Endothelial cell of umbilical vein (primary cell): ENCODE data around the gene TGM1. TPM values are rescaled to one million over a fixed set of nuclear protein-coding genes. Genes with fewer than 3 reads are reported as not detected.

Source experiments
- BruUV-seq: library from RNA; stranded (reverse); fragments of 400-500 nt; replicated peaks from 2 replicates; lab custom pipeline; 2021; lab: Mats Ljungman, UMichigan
- CTCF ChIA-PET: fragments of 300-600, 350-600 bp; sonication (Branson Sonifier 250); formaldehyde crosslinking; loops from one replicate; lab custom pipeline; 2021; ENCODE audit warnings: antibody characterized with exemption, inconsistent platforms; lab: Charles Lee
- POLR2A ChIA-PET: fragments of 300-600, 350-600 bp; sonication (Branson Sonifier 250); formaldehyde crosslinking; loops from one replicate; lab custom pipeline; 2021; ENCODE audit warnings: antibody characterized with exemption, inconsistent platforms; lab: Charles Lee
- DNase-seq: peaks from one replicate; pipeline ENCODE4 v3.0.0-alpha.2; 2011; ENCODE audit warnings: low read depth, low spot score
- FAIRE-seq: peaks from 2 replicates; lab custom pipeline; 2011; peaks lifted over from hg19 to GRCh38; lab: Jason Lieb, UNC
- H2AFZ ChIP-seq: 2 replicates; pipeline ENCODE4 v1.6.0; 2012; ENCODE audit warnings: low read depth, low read length, control low read depth, inconsistent platforms
- H3K27ac ChIP-seq: 2 replicates; pipeline ENCODE4 v1.5.1; 2011; ENCODE audit warnings: low read depth, mild to moderate bottlenecking, control low read depth, low read length, moderate library complexity; ENCODE audit not compliant: insufficient read depth
- H3K27me3 ChIP-seq, 2 experiments: 2 replicates each; pipeline versions ENCODE4 v1.6.0 to v1.6.1; 2011; ENCODE audit warnings: low read length in 2 of 2, mixed read lengths in 1 of 2; ENCODE audit not compliant: control insufficient read depth in 2 of 2, insufficient read depth in 2 of 2
- H3K36me3 ChIP-seq, 2 experiments: 2 replicates in 1 of 2; 3 replicates in 1 of 2; pipeline ENCODE4 v1.5.1; 2011; ENCODE audit warnings: low read length in 2 of 2, mild to moderate bottlenecking in 1 of 2, moderate library complexity in 1 of 2; ENCODE audit not compliant: control insufficient read depth in 2 of 2, insufficient read depth in 2 of 2; ENCODE audit errors: extremely low read depth in 1 of 2
- H3K4me1 ChIP-seq: 3 replicates; pipeline ENCODE4 v1.5.1; 2011; ENCODE audit warnings: mild to moderate bottlenecking, low read length; ENCODE audit not compliant: control insufficient read depth, insufficient read depth; ENCODE audit errors: extremely low read depth
- H3K4me2 ChIP-seq: 2 replicates; pipeline ENCODE4 v1.6.1; 2011; ENCODE audit warnings: low read length, control low read depth, mixed read lengths; ENCODE audit not compliant: insufficient read depth
- H3K4me3 ChIP-seq, 3 experiments: fragments of 200-600 bp in 1 of 3; sonication (generic), shearing (Covaris generic) in 1 of 3; replicated peaks in 1 of 3; 2 replicates each; pipeline ENCODE4 v1.5.1; 2011 to 2016; ENCODE audit warnings: control low read depth in 3 of 3, low read length in 3 of 3, mild to moderate bottlenecking in 2 of 3, inconsistent platforms in 1 of 3, low read depth in 1 of 3, moderate library complexity in 1 of 3; ENCODE audit not compliant: insufficient read depth in 1 of 3
- H3K79me2 ChIP-seq: 2 replicates; pipeline ENCODE4 v1.6.0; 2012; ENCODE audit warnings: low read length, inconsistent platforms; ENCODE audit not compliant: control insufficient read depth, insufficient read depth
- H3K9ac ChIP-seq: replicated peaks from 2 replicates; pipeline ENCODE3; 2011; ENCODE audit warnings: low read length, control low read depth; ENCODE audit not compliant: insufficient read depth; ENCODE audit errors: extremely low read depth
- H3K9me1 ChIP-seq: replicated peaks from 3 replicates; pipeline ENCODE4 v1.6.0; 2011; ENCODE audit warnings: mild to moderate bottlenecking, low read length; ENCODE audit not compliant: control insufficient read depth, insufficient read depth; ENCODE audit errors: extremely low read depth
- H3K9me3 ChIP-seq: replicated peaks from 2 replicates; pipeline ENCODE4 v1.5.1; 2012; ENCODE audit warnings: low read length, inconsistent platforms; ENCODE audit not compliant: control insufficient read depth, insufficient read depth
- H4K20me1 ChIP-seq: replicated peaks from 2 replicates; pipeline ENCODE3; 2011; ENCODE audit warnings: mild to moderate bottlenecking, low read length; ENCODE audit not compliant: control insufficient read depth, insufficient read depth; ENCODE audit errors: extremely low read depth
- EZH2 ChIP-seq: IDR thresholded peaks from 2 replicates; pipeline ENCODE4 v1.6.1; 2012; ENCODE audit warnings: borderline replicate concordance, low read depth, mild to moderate bottlenecking, moderate library complexity, low read length, inconsistent platforms; ENCODE audit not compliant: severe bottlenecking
- FOS ChIP-seq: IDR thresholded peaks from 2 replicates; pipeline ENCODE4 v1.6.1; 2011; ENCODE audit warnings: mild to moderate bottlenecking, low read length, moderate library complexity, borderline replicate concordance; ENCODE audit not compliant: insufficient read depth
- GATA2 ChIP-seq: IDR thresholded peaks from 2 replicates; pipeline ENCODE4 v1.7.0; 2011; ENCODE audit warnings: low read depth, mild to moderate bottlenecking, moderate library complexity, mixed read lengths, low read length; ENCODE audit not compliant: insufficient read length, insufficient read depth
- JUN ChIP-seq: IDR thresholded peaks from 2 replicates; pipeline ENCODE4 v1.6.1; 2011; ENCODE audit warnings: borderline replicate concordance, low read depth; ENCODE audit not compliant: insufficient read length, insufficient read depth
- MYC ChIP-seq: IDR thresholded peaks from one replicate; pipeline ENCODE4 v1.6.1; 2011; ENCODE audit warnings: mild to moderate bottlenecking, low read depth, low read length
- POLR2A ChIP-seq: IDR thresholded peaks from 2 replicates; pipeline ENCODE4 v1.6.1; 2012; ENCODE audit warnings: low read depth, mild to moderate bottlenecking, control low read depth, low read length
- POLR2AphosphoS5 ChIP-seq: IDR thresholded peaks from 2 replicates; pipeline ENCODE4 v1.6.1; 2012; ENCODE audit warnings: low read depth, mild to moderate bottlenecking, control low read depth, low read length, moderate library complexity; ENCODE audit not compliant: insufficient read depth
- dilution Hi-C: fragments of 300-500 bp; cut with MboI; formaldehyde crosslinking; loops from one replicate; pipeline ENCODE4 v1.15.0; 2019; ENCODE audit warnings: low sequenced_read_pairs; ENCODE audit not compliant: extremely low pct_ligation_motif_present
- intact Hi-C: fragments of 100-400 bp; cut with micrococcal nuclease; formaldehyde crosslinking; loops from one replicate; pipeline ENCODE4 v1.10.0; 2022
- polyA plus RNA-seq, 4 experiments: library from polyadenylated mRNA; depleted of rRNA in 3 of 4; stranded (reverse) in 3 of 4; unstranded in 1 of 4; fragments of >200 nt; gene quantifications; 2 replicates each; pipeline versions ENCODE4 v1.2.1 to v1.2.3, GENCODE V29; 2011 to 2012; ENCODE audit warnings: missing spikeins in 1 of 4
- total RNA-seq: library from RNA; stranded (reverse); gene quantifications from 2 replicates; pipeline ENCODE4 v1.2.3, GENCODE V29; 2021
- TF ChIP-seq, protein P1 (sequence below): IDR thresholded peaks from 2 replicates; pipeline ENCODE4 v1.6.1; 2011; ENCODE audit not compliant: insufficient read depth, insufficient read length
- TF ChIP-seq, protein P2 (sequence below), 2 donors: IDR thresholded peaks; 1 replicate in 1 of 2; 2 replicates in 1 of 2; pipeline ENCODE4 v1.5.1; 2011; ENCODE audit warnings: low read length in 2 of 2, mild to moderate bottlenecking in 2 of 2, moderate library complexity in 2 of 2, control low read depth in 1 of 2, inconsistent platforms in 1 of 2, low read depth in 1 of 2; ENCODE audit not compliant: insufficient read depth in 1 of 2; ENCODE audit errors: extremely low read depth in 1 of 2

The TGM1 gene
- total and polyA plus RNA-seq, 2 donors (not counting 3 experiments of a cell fraction or from before 2014, with no cell fraction given), result 1.0 to 3.4 TPM

DNA sequence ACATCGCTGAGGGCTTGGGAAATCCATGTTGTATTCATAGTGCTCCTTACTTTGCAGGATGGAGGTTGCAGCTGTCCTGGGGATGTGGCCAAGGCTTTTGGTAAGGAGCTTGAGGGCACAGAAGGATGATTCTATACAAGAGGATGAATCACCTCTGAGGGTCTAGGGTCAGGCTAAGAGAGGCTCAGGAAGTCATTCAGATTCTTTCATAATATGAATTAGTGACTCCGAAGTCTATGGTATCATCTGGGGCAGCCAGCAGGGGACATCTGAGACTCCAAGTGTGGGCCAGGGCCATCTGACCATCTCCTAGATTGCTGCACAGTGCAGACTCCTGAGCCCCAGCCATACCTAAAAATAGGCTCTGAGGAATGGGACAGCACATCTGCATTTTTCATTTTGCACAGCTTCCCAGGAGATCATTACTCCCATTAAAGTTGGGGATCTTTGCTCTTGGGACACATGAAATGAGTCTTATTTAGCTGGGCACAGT is 25.5 kb downstream of the TGM1 start:
- BruUV-seq, result no TSS peak
- no peak for FAIRE-seq
- no peak for TF ChIP-seq EZH2
- TF ChIP-seq, protein P1, sequence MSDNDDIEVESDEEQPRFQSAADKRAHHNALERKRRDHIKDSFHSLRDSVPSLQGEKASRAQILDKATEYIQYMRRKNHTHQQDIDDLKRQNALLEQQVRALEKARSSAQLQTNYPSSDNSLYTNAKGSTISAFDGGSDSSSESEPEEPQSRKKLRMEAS, result no peak
- no peak for TF ChIP-seq POLR2AphosphoS5
- no peak for TF ChIP-seq POLR2A
- H3K27ac ChIP-seq, result no peak overlapping the region
- H3K9ac ChIP-seq, result no peak overlapping the region
- dilution Hi-C loops (no loop called here), intact Hi-C loops (no loop called here)
- no peaks in the 10 kb centered on the region for H3K9me1 ChIP-seq
- no peaks in the 10 kb centered on the region for H3K27me3 ChIP-seq
- H3K4me1 ChIP-seq, result peaks cover 42% of the 10 kb centered on the region
- no peak for DNase-seq
- POLR2A ChIA-PET, result interaction anchor here (0.9 kb wide), 1 partner anchor 9 kb away, joined by 4 read pairs; no protein-coding TSS in a partner anchor
- H3K4me2 ChIP-seq, result no peak overlapping the region
- CTCF ChIA-PET, result interaction anchor here (1.0 to 4.2 kb wide), 4 partner anchors 10 to 96 kb away, joined by 3 to 20 read pairs (median 10); partner anchors contain the start of gene MDP1
- no peaks in the 10 kb centered on the region for H4K20me1 ChIP-seq
- H3K9me3 ChIP-seq, result no peaks in the 10 kb centered on the region
- no peak overlapping the region for H2AFZ ChIP-seq
- peaks cover 38% of the 10 kb centered on the region for H3K79me2 ChIP-seq
- H3K36me3 ChIP-seq, result peaks cover 8 to 33% of the 10 kb centered on the region in 2 experiments
- H3K4me3 ChIP-seq, result no peak overlapping the region

DNA sequence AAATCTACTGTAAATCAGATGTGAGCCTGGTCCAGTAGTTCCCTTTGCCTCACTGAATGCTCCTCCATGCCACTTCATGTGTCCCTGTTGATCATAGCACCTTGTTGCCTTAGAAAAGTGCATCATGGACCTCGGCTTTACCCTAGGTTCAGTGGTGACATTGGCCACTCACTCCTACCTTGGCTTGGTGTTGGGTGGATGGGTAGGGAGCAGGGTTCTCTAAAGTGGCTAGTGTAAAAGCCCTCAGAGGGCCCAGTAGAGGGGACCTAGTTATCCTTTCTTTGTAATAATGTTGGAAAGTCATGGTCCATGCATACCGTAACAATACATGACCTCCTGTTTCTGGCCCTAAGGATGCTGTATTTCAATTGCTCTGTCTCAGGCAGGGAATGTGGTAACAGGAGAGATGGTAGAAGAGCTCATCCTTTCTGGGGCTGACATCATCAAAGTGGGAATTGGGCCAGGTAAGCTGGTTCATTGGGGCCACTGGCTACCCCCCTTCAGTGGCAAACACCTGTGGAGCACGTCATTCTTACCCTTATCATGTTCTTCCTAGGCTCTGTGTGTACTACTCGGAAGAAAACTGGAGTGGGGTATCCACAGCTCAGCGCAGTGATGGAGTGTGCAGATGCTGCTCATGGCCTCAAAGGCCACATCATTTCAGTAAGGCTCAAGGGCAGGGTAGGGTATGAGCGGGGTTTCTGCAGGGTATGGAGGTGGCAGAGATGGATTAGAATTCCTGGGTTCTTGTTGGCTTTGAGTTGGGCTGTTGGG is 26.1 kb downstream of the TGM1 start:
- Histone ChIP-seq H3K4me1 (peaks cover 41% of the 10 kb centered on the region), H3K9me1 (no peaks in the 10 kb centered on the region), H3K27me3 (no peaks in the 10 kb centered on the region), H3K9ac (no peak overlapping the region), H3K79me2 (peaks cover 40% of the 10 kb centered on the region), H3K4me2 (no peak overlapping the region), H4K20me1 (no peaks in the 10 kb centered on the region), H3K4me3 (no peak overlapping the region), H3K36me3 (peaks cover 8 to 33% of the 10 kb centered on the region in 2 experiments), H3K9me3 (no peaks in the 10 kb centered on the region), H2AFZ (no peak overlapping the region), H3K27ac (no peak overlapping the region)
- ChIA-PET POLR2A (no interaction called here), CTCF (interaction anchor here (3.6 to 4.2 kb wide), 2 partner anchors 21 to 60 kb away, joined by 16 to 20 read pairs; partner anchors contain the start of gene MDP1)
- dilution Hi-C loops, result no loop called here
- no peak for TF ChIP-seq POLR2AphosphoS5
- no peak for TF ChIP-seq POLR2A
- no peak for TF ChIP-seq JUN
- no peak for TF ChIP-seq EZH2
- TF ChIP-seq FOS, result no peak
- TF ChIP-seq, protein P2, sequence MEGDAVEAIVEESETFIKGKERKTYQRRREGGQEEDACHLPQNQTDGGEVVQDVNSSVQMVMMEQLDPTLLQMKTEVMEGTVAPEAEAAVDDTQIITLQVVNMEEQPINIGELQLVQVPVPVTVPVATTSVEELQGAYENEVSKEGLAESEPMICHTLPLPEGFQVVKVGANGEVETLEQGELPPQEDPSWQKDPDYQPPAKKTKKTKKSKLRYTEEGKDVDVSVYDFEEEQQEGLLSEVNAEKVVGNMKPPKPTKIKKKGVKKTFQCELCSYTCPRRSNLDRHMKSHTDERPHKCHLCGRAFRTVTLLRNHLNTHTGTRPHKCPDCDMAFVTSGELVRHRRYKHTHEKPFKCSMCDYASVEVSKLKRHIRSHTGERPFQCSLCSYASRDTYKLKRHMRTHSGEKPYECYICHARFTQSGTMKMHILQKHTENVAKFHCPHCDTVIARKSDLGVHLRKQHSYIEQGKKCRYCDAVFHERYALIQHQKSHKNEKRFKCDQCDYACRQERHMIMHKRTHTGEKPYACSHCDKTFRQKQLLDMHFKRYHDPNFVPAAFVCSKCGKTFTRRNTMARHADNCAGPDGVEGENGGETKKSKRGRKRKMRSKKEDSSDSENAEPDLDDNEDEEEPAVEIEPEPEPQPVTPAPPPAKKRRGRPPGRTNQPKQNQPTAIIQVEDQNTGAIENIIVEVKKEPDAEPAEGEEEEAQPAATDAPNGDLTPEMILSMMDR (IDR thresholded peaks at IDR 0.05; ENCODE audit: extremely low read depth in 1 of 2, insufficient read depth in 1 of 2, low read depth in 1 of 2, low read length in 2 of 2), result no peak
- no peak for TF ChIP-seq MYC
- TF ChIP-seq, protein P1, result no peak
- no peak for TF ChIP-seq GATA2
- FAIRE-seq, result no peak
- DNase-seq, result no peak
- intact Hi-C loops, result no loop called here
- no TSS peak for BruUV-seq
